Effector memory CD8-positive, alpha-beta T cell (primary cell): ENCODE data around the gene SRGAP3.

Experiments used
- ATAC-seq: fragments of 150-1000 bp; cut with Tn5 transposase; replicated peaks from 2 replicates; pipeline ENCODE4 v1.10.0; 2021; ENCODE audit warnings: mild to moderate bottlenecking, moderate library complexity
- DNase-seq, 3 experiments: peaks; one replicate each; pipeline ENCODE4 v3.0.0; 2021
- H3K27ac Mint-ChIP-seq, 2 donors: one replicate each; pipeline ENCODE4 v1.8.0; 2022; ENCODE audit warnings: mild to moderate bottlenecking in 2 of 2, mixed read lengths in 2 of 2, moderate library complexity in 2 of 2
- H3K27me3 Mint-ChIP-seq, 2 donors: one replicate each; pipeline ENCODE4 v1.8.0; 2022; ENCODE audit warnings: mixed read lengths in 2 of 2
- H3K36me3 Mint-ChIP-seq: one replicate; pipeline ENCODE4 v1.8.0; 2022; ENCODE audit warnings: mild to moderate bottlenecking, moderate library complexity, mixed read lengths; ENCODE audit not compliant: insufficient read depth
- H3K4me1 Mint-ChIP-seq, 2 donors: one replicate each; pipeline ENCODE4 v1.8.0; 2022; ENCODE audit warnings: low read depth in 2 of 2, mixed read lengths in 2 of 2
- H3K4me3 Mint-ChIP-seq, 2 donors: one replicate each; pipeline ENCODE4 v1.8.0; 2022; ENCODE audit warnings: mild to moderate bottlenecking in 2 of 2, mixed read lengths in 2 of 2, moderate library complexity in 2 of 2
- H3K9me3 Mint-ChIP-seq, 2 donors: one replicate each; pipeline ENCODE4 v1.8.0; 2022; ENCODE audit warnings: mixed read lengths in 2 of 2

Gene SRGAP3

DNA sequence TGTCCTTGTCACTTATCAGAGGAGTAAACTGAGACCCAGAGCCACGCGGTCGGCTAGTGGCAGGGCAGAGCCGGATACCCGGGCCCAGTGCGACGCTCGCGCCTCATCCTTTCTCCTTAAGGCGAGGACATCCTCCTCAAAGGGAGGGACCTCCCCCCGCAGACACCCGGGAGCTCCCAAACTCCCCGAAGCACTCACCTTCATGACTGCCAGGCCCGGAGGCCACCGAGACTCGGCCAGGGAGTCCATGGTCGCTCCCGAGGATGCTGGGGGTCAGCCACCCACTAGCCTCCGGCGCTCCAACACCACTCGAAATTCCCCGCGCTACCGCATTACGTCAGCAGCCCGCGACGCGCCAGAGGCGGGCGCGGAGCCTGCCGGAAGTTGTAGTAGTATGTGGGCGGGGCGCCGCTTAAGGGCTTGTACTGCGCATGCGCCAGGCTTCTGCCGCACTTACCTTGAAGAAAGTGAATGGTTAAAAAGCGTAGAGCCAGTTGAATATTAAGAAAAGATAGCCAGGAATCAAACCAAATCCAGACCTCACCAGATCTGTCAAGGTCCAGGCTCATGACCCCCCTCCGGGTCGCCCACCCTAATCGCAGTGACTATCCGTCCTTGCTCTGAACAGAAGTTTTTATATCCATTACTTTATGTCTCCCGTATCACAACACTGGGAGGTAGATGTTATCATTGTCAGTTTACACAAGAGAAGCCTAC, 286.2 kb downstream of the SRGAP3 start, which contains the start of gene RAD18:
Gene RAD18 (minus strand): TSS at position 336 of the 717 bp plus-strand sequence. CDS start 87 bp downstream, at position 249.
- Mint-ChIP-seq H3K9me3 (no peaks in the 10 kb centered on the region), H3K27ac (peak within 1 kb of the TSS; percentile 99), H3K4me1 (peaks cover 17 to 25% of the 10 kb centered on the region in 2 donors), H3K36me3 (peaks cover 13% of the 10 kb centered on the region), H3K4me3 (peak within 1 kb of the TSS; percentile 97 to 98), H3K27me3 (peaks cover 2 to 9% of the 10 kb centered on the region in 2 donors)
- DNase-seq (peak; percentile 90 to 93 (median 90)), ATAC-seq (peak; percentile 97)

DNA sequence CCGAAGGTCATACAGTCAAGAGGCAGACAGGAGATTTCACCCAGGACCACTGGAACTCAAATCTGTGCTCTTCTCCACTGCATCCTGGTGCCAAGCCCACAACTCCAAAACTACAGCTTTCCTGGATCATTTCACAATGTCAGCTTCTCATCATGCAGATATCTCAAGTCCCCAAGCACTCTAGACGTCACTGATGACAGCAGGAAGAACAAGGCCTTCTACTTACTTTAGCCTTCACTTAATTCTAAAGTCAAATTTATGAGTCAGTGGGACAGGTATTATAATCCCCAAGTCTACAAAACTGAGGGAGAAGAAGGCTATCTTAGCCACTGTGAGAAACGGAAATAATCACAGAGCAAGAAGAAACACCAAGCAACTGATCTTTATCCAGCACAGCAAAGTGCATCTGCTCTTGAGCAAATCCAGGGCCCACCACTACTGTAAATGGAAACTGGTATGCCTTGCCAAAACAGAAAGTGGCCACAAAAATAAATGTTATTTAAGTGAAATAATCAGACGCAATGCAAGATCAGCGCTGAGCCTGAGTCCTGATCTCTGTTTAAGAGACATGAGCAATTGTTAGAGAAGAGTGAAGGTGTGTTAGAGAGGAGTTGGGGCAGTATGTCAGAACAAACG, 287.1 kb downstream of the SRGAP3 start:
- peaks cover 17% of the 10 kb centered on the region for H3K36me3 Mint-ChIP-seq
- ATAC-seq, result no peak
- H3K4me1 Mint-ChIP-seq, result peaks cover 17 to 25% of the 10 kb centered on the region in 2 donors
- DNase-seq, result no peak
- H3K4me3 Mint-ChIP-seq, result peak overlapping the region; percentile 97 to 98
- no peaks in the 10 kb centered on the region for H3K9me3 Mint-ChIP-seq
- H3K27ac Mint-ChIP-seq, result peak overlapping the region; percentile 99
- H3K27me3 Mint-ChIP-seq, result no peaks in the 10 kb centered on the region

DNA sequence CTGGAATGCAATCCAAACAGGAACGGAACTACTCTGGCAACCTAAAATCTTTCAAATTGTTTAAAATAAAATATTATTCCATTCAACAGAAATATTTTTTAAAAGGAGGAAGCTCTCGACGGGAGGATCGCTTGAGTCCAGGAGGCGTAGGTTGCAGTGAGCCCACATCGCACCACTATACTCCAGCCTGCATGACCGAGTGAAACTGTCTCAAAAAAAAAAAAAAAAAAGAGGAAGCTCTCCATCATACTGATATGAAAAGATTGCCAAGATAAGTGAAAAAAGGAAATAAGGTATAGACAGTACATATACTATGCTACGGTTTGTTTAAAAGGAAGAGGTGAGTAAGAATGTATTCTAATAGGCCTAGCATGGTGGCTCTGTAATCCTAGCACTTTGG, 289.8 kb downstream of the SRGAP3 start:
- H3K27me3 Mint-ChIP-seq, result no peaks in the 10 kb centered on the region
- peaks cover 17 to 25% of the 10 kb centered on the region in 2 donors for H3K4me1 Mint-ChIP-seq
- no peak for ATAC-seq
- no peak overlapping the region for H3K4me3 Mint-ChIP-seq
- no peaks in the 10 kb centered on the region for H3K9me3 Mint-ChIP-seq
- DNase-seq, result no peak
- H3K27ac Mint-ChIP-seq, result no peak overlapping the region
- H3K36me3 Mint-ChIP-seq, result peaks cover 26% of the 10 kb centered on the region

DNA sequence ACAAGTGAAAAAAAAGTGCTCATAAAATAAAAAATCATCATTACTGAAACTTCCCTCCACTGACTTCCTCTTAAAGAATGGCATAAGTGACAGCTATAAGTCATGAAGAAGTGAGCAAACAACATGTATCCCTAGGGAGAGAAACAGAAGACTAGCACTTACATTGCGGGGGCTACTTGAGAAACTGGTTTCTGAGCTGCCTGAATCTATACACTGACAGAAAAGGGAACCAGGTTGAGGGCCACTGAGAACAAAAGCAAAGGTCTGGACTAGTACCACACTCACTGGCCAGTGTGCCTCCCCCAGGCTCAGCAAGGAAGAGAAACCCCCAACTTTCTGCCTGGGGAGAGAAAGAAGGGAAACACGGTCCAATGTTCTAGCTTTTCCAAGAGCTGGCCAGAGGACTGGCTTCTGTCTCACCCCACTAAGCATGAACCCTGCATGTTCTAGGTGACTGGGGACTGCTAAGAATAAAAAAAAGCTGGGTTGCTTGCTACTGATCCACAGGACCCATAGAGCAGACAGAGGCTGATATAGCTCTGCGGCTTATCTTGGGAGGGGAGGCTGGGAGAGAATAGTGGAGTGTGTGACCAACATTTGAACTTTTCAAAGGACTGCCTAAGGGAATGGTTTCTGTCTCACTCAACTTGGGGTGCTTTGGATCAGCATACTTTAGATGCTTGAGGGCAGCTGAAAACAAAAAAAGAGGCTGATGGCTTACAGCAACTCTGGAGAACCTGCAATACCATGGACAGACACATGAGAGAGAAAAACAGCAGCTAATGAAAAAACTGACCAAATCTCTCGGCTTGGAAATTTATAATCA, 294.3 kb downstream of the SRGAP3 start:
- DNase-seq, result no peak
- Mint-ChIP-seq H3K4me1 (peaks cover 6 to 18% of the 10 kb centered on the region in 2 donors), H3K27ac (peak overlapping the region in 1 of 2 donors; percentile 57), H3K36me3 (peaks cover 13% of the 10 kb centered on the region), H3K9me3 (no peaks in the 10 kb centered on the region), H3K4me3 (no peak overlapping the region), H3K27me3 (no peaks in the 10 kb centered on the region)
- no peak for ATAC-seq

GRCh38 chr3:8953313-8953712, 296.1 kb downstream of the SRGAP3 start:
- no peak overlapping the region for H3K4me3 Mint-ChIP-seq
- H3K4me1 Mint-ChIP-seq, result peaks cover 6 to 15% of the 10 kb centered on the region in 2 donors
- no peak overlapping the region for H3K27ac Mint-ChIP-seq
- DNase-seq, result no peak
- ATAC-seq, result no peak
- H3K9me3 Mint-ChIP-seq, result no peaks in the 10 kb centered on the region
- H3K36me3 Mint-ChIP-seq, result peaks cover 13% of the 10 kb centered on the region
- H3K27me3 Mint-ChIP-seq, result no peaks in the 10 kb centered on the region

DNA sequence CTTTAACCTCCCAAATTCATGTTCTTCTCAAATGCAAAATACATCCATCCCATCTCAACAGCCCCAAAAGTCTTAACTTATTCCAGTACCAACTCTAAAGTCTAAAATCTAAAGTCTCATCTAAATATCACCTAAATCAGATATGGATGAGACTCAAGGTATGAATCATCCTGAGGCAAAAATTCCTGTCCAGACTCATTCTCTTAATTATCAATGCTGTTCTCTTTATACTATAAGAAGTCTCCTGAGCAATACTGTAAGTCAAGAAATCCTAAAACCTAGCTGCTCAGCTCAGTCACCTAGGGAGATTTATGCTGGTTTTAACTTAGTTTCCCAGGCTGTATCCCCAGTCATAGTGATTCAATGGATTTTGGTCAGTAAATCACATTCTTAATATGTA, 297.3 kb downstream of the SRGAP3 start:
- Mint-ChIP-seq H3K36me3 (peaks cover 6% of the 10 kb centered on the region), H3K27me3 (no peaks in the 10 kb centered on the region), H3K27ac (no peak overlapping the region), H3K9me3 (no peaks in the 10 kb centered on the region), H3K4me3 (no peak overlapping the region), H3K4me1 (peaks cover 6 to 15% of the 10 kb centered on the region in 2 donors)
- no peak for DNase-seq
- ATAC-seq, result no peak

GRCh38 chr3:8945890-8946600, 303.4 kb downstream of the SRGAP3 start:
- H3K27me3 Mint-ChIP-seq, result no peaks in the 10 kb centered on the region
- H3K4me3 Mint-ChIP-seq, result no peak overlapping the region
- ATAC-seq (no peak), DNase-seq (no peak)
- H3K9me3 Mint-ChIP-seq, result peaks cover 2 to 11% of the 10 kb centered on the region in 2 donors
- peaks cover 30% of the 10 kb centered on the region for H3K36me3 Mint-ChIP-seq
- no peak overlapping the region for H3K27ac Mint-ChIP-seq
- peaks cover 6 to 9% of the 10 kb centered on the region in 2 donors for H3K4me1 Mint-ChIP-seq

GRCh38 chr3:8942746-8943488, 306.5 kb downstream of the SRGAP3 start:
- peaks cover 34% of the 10 kb centered on the region for H3K36me3 Mint-ChIP-seq
- H3K4me1 Mint-ChIP-seq, result peaks cover 0 to 3% of the 10 kb centered on the region in 2 donors
- no peak overlapping the region for H3K4me3 Mint-ChIP-seq

DNA sequence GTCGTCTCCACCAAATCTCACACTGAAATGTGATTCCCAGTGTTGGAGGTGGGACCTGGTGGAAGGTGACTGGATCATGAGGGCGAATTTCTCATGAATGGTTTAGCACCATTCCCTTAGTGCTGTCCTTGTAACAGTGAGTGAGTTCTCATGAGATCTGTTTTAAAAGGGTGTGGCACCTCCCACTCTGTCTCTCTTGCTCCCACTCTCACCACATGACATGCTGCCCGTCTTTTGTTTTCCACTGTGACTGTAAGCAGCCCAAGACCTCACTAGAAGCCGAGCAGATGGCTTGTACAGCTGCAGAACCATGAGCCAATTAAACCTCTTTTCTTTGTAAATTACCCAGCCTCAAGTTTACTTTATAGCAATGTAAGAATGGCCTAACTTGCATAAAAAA, 307.3 kb downstream of the SRGAP3 start:
- ATAC-seq (no peak), DNase-seq (no peak)
- Mint-ChIP-seq H3K4me1 (peaks cover 0 to 3% of the 10 kb centered on the region in 2 donors), H3K27ac (no peak overlapping the region), H3K36me3 (peaks cover 34% of the 10 kb centered on the region), H3K27me3 (no peaks in the 10 kb centered on the region), H3K4me3 (no peak overlapping the region), H3K9me3 (peaks cover 2 to 11% of the 10 kb centered on the region in 2 donors)

More at GRCh38 chr3:8942746-8943488, 306.5 kb downstream of the SRGAP3 start:
- Mint-ChIP-seq H3K27ac (no peak overlapping the region), H3K9me3 (peaks cover 2 to 11% of the 10 kb centered on the region in 2 donors), H3K27me3 (no peaks in the 10 kb centered on the region)
- no peak for ATAC-seq
- DNase-seq, result no peak

DNA sequence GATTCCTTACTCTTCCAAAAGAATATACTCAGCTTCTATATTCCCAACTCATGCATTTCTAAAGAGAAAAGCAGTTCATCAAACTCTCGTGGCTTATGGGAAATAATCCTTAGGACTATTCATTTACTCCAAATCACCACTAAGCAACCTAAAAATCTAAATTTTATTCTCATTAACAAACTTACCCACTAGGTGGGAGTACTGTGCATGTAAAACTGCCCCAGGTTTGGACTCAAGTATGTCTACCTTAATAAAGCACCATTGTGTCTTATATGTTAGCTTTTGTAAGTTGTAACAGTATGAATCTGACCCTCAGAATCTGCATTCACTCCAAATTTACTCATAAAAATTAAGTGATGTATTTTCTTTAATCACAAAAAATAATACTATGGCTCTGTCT, 311.4 kb downstream of the SRGAP3 start:
- no peaks in the 10 kb centered on the region for H3K27me3 Mint-ChIP-seq
- ATAC-seq (no peak), DNase-seq (no peak)
- H3K27ac Mint-ChIP-seq, result peak overlapping the region in 1 of 2 donors; percentile 64
- H3K4me3 Mint-ChIP-seq, result no peak overlapping the region
- H3K9me3 Mint-ChIP-seq, result peaks cover 0 to 4% of the 10 kb centered on the region in 2 donors
- H3K36me3 Mint-ChIP-seq, result peaks cover 9% of the 10 kb centered on the region
- H3K4me1 Mint-ChIP-seq, result no peaks in the 10 kb centered on the region

DNA sequence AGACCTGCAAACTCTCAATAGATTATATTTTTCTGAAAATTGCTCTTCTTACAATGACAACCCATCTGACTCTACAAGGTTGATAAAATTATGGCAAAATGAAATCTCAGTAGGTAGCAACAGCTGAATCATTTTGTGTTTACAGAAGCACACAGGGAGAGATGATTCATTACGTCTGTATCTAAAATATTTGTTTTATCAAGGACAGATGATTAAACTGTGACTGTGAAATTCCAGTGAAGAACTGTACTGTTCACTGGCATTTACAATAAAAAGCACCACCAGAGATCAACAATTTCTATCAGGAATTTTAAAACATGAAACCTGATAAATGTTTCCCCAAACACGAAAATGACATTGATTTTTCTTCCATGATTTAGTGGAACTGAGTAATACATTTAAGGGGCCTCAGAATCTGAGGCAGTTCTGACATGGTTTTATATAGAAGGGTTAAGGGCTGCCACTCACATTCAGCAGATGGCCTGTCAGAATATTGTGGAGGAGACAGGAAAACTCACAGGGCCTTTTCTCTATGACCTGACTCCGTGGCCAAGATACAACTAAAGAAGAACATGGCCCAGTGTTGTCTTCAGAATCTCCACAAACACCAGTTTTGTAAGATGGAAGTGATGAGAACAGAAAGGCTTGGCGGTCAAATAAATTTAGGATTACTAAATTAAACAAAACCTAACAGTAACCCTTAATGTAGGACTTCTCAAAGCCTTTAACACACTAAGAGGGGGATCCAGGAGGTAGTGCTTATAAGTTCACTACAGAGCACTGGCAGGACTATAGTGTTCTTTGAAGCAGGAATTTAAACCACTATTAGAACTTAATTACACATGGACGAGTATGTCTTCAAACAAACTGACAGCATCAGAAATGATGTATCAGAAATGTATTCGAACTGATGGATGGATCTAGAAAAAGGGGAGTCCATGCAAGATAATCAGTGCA, 312.1 kb downstream of the SRGAP3 start:
- H3K36me3 Mint-ChIP-seq, result peaks cover 6% of the 10 kb centered on the region
- peak overlapping the region in 1 of 2 donors; percentile 42 for H3K27ac Mint-ChIP-seq
- H3K9me3 Mint-ChIP-seq, result no peaks in the 10 kb centered on the region
- no peak overlapping the region for H3K4me3 Mint-ChIP-seq
- no peaks in the 10 kb centered on the region for H3K27me3 Mint-ChIP-seq
- ATAC-seq, result no peak
- DNase-seq, result no peak
- H3K4me1 Mint-ChIP-seq, result no peaks in the 10 kb centered on the region
